Bronchial smooth muscle cell (primary cell): ENCODE results near the gene ALKBH1. TPM values are rescaled to one million over a fixed set of nuclear protein-coding genes. Genes with fewer than 3 reads are reported as not detected.

ENCODE experiments used
- total RNA-seq: library from RNA; depleted of rRNA; stranded (reverse); fragments of >200 nt; gene quantifications from 2 replicates; pipeline ENCODE4 v1.2.1, GENCODE V29; 2014

The ALKBH1 gene, protein sequence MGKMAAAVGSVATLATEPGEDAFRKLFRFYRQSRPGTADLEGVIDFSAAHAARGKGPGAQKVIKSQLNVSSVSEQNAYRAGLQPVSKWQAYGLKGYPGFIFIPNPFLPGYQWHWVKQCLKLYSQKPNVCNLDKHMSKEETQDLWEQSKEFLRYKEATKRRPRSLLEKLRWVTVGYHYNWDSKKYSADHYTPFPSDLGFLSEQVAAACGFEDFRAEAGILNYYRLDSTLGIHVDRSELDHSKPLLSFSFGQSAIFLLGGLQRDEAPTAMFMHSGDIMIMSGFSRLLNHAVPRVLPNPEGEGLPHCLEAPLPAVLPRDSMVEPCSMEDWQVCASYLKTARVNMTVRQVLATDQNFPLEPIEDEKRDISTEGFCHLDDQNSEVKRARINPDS
- 6.4 and 7.6 TPM in 2 replicates for total RNA-seq

DNA sequence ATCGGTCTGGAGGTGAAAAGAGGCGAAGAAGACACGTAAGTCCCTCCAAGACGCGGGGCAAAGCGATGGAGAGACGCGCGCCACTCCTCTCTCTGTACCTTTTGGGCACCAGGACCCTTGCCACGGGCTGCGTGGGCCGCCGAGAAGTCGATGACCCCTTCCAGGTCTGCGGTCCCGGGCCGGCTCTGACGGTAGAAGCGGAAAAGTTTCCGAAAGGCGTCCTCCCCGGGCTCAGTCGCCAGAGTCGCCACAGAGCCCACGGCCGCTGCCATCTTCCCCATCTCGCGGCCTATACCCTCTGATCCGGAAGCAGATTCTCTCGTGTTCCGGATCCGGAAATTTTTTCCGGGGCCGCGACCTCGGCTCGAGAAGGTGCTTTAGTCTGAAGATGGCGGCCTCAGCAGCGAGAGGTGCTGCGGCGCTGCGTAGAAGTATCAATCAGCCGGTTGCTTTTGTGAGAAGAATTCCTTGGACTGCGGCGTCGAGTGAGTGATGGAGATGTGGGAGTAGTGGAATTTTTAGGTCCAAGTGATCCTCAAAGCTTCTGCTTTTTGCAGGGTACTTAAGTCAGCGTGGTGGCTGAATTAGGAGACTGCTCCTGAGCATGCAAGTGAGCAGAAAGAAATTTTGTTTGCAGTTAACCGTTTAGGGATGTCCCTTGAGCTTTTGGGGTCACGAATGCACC, at the start of gene ALKBH1, which contains the start of gene SLIRP:
Gene ALKBH1, minus strand, starts transcription at position 300 of the 685 bp plus-strand sequence. Its CDS starts 19 bp downstream, at position 281.
Gene SLIRP, plus strand, starts transcription at position 380 of the 685 bp plus-strand sequence. Its CDS starts 9 bp downstream, at position 389.

Other genes with a start within 250 kb of the ALKBH1 start
- gene AHSA1, start 249.9 kb downstream of the ALKBH1 start, total RNA-seq, result 76.8 and 95.2 TPM in 2 replicates
- 0.16 and 0.17 TPM in 2 replicates for gene ISM2, start 209.2 kb downstream of the ALKBH1 start, total RNA-seq
- 17.2 and 17.5 TPM in 2 replicates for gene SPTLC2, start 91.4 kb downstream of the ALKBH1 start, total RNA-seq
- gene SLIRP, start 80 bp upstream of the ALKBH1 start, total RNA-seq, result 113 and 139 TPM in 2 replicates
- 44.8 TPM in 2 replicates for gene SNW1, start 53.1 kb upstream of the ALKBH1 start, total RNA-seq
- gene ADCK1, start 92.1 kb upstream of the ALKBH1 start, total RNA-seq, result 3.8 and 4.5 TPM in 2 replicates